SK-N-SH (cell line): Measurements from ENCODE around the gene EPB41L2. TPM values are rescaled to one million over a fixed set of nuclear protein-coding genes. Genes with fewer than 3 reads are reported as not detected.

Experiments used
- CTCF ChIA-PET: fragments of 300-600, 350-600 bp; formaldehyde crosslinking; extraction: SDS; loops from one replicate; lab custom pipeline; 2021; lab: Yijun Ruan, JAX
- POLR2A ChIA-PET: fragments of 350-600 bp; sonication (Branson Sonifier 250); formaldehyde crosslinking; extraction: SDS; loops from one replicate; lab custom pipeline; 2020; ENCODE audit warnings: antibody characterized with exemption, inconsistent platforms; lab: Yijun Ruan, JAX
- DNase-seq: peaks from one replicate; pipeline ENCODE4 v3.0.0; 2012
- H2AFZ ChIP-seq: fragments of 200-600 bp; sonication (generic); 2 replicates; pipeline ENCODE4 v1.8.1; 2016; ENCODE audit warnings: antibody characterized with exemption, mild to moderate bottlenecking, low read depth
- H3F3A ChIP-seq: fragments of 200-600 bp; sonication (generic); replicated peaks from 2 replicates; pipeline ENCODE3; 2016; ENCODE audit warnings: antibody characterized with exemption, mild to moderate bottlenecking; ENCODE audit not compliant: insufficient read depth
- H3K27ac ChIP-seq, 2 experiments: fragments of 200-500 bp in 1 of 2; fragments of 200-600 bp in 1 of 2; sonication (Bioruptor generic) in 1 of 2; sonication (generic), shearing (Covaris generic) in 1 of 2; 2 replicates each; pipeline versions ENCODE4 v1.5.1 to v1.6.1; 2014 to 2016; ENCODE audit warnings: low read depth in 2 of 2, inconsistent platforms in 1 of 2, low read length in 1 of 2, mild to moderate bottlenecking in 1 of 2, mixed read lengths in 1 of 2
- H3K27me3 ChIP-seq: fragments of 200-600 bp; sonication (generic), shearing (Covaris generic); 2 replicates; pipeline ENCODE4 v1.6.1; 2016; ENCODE audit warnings: mixed run types; ENCODE audit not compliant: insufficient read depth
- H3K36me3 ChIP-seq, 2 experiments: fragments of 200-500 bp in 1 of 2; fragments of 200-600 bp in 1 of 2; sonication (Bioruptor generic) in 1 of 2; sonication (generic) in 1 of 2; replicated peaks in 1 of 2; 2 replicates each; pipeline versions ENCODE3 to v1.5.1; 2014 to 2016; ENCODE audit warnings: low read length in 1 of 2, mild to moderate bottlenecking in 1 of 2; ENCODE audit not compliant: insufficient read depth in 2 of 2, control insufficient read depth in 1 of 2
- H3K4me1 ChIP-seq, 2 experiments: fragments of 200-500 bp in 1 of 2; fragments of 200-600 bp in 1 of 2; sonication (Bioruptor generic) in 1 of 2; sonication (generic), shearing (Covaris generic) in 1 of 2; 2 replicates each; pipeline versions ENCODE4 v1.5.1 to v1.6.1; 2014 to 2016; ENCODE audit warnings: low read depth in 1 of 2, low read length in 1 of 2, mixed run types in 1 of 2; ENCODE audit not compliant: insufficient read depth in 2 of 2, control insufficient read depth in 1 of 2
- H3K4me2 ChIP-seq: fragments of 200-600 bp; sonication (generic), shearing (Covaris generic); 2 replicates; pipeline ENCODE4 v1.6.1; 2017; ENCODE audit warnings: mixed run types
- H3K4me3 ChIP-seq, 2 experiments: fragments of 200-500 bp in 1 of 2; fragments of 200-600 bp in 1 of 2; sonication (Bioruptor generic) in 1 of 2; sonication (generic), shearing (Covaris generic) in 1 of 2; 2 replicates each; pipeline versions ENCODE4 v1.5.1 to v1.8.1; 2014 to 2016; ENCODE audit warnings: low read depth in 2 of 2, inconsistent platforms in 1 of 2, low read length in 1 of 2, mild to moderate bottlenecking in 1 of 2, mixed read lengths in 1 of 2, moderate library complexity in 1 of 2
- H3K79me2 ChIP-seq: fragments of 200-600 bp; sonication (generic); 2 replicates; pipeline ENCODE4 v1.8.1; 2017; ENCODE audit warnings: mild to moderate bottlenecking; ENCODE audit not compliant: insufficient read depth
- H3K9ac ChIP-seq: fragments of 200-600 bp; sonication (generic); 2 replicates; pipeline ENCODE4 v1.6.1; 2017; ENCODE audit warnings: mixed run types
- H3K9me2 ChIP-seq: fragments of 200-600 bp; sonication (generic); 2 replicates; pipeline ENCODE4 v1.6.1; 2017; ENCODE audit warnings: mixed run types
- H3K9me3 ChIP-seq: fragments of 200-600 bp; sonication (generic); 2 replicates; pipeline ENCODE4 v1.6.1; 2017; ENCODE audit warnings: mixed run types, mild to moderate bottlenecking, moderate library complexity
- H4K20me1 ChIP-seq: fragments of 200-600 bp; sonication (generic); 2 replicates; pipeline ENCODE4 v1.6.1; 2017; ENCODE audit warnings: mild to moderate bottlenecking, mixed run types; ENCODE audit not compliant: insufficient read depth
- CHD2 ChIP-seq: fragments of 150-350 bp; IDR thresholded peaks from 2 replicates; pipeline ENCODE4 v1.6.1; 2018; ENCODE audit warnings: low read length; ENCODE audit not compliant: partially characterized antibody
- CTCF ChIP-seq: fragments of 200-600 bp; sonication (generic); IDR thresholded peaks from 2 replicates; pipeline ENCODE4 v1.6.1; 2017; ENCODE audit warnings: antibody characterized with exemption, mild to moderate bottlenecking, moderate library complexity
- ELF1 ChIP-seq: IDR thresholded peaks from 2 replicates; pipeline ENCODE4 v1.4.0; 2012
- EP300 ChIP-seq, 2 experiments: IDR thresholded peaks; 2 replicates each; pipeline versions ENCODE4 v1.4.0 to v1.6.1; 2012; ENCODE audit warnings: borderline replicate concordance in 1 of 2, low read depth in 1 of 2, low read length in 1 of 2
- EZH2phosphoT487 ChIP-seq: fragments of 200-600 bp; sonication (generic); IDR thresholded peaks from 2 replicates; pipeline ENCODE4 v1.6.1; 2017; ENCODE audit warnings: low read depth, mixed run types, mild to moderate bottlenecking, antibody characterized with exemption, moderate library complexity, borderline replicate concordance
- GABPA ChIP-seq: IDR thresholded peaks from 2 replicates; pipeline ENCODE4 v1.4.0; 2012; ENCODE audit warnings: low read depth, mild to moderate bottlenecking
- NRF1 ChIP-seq: IDR thresholded peaks from 2 replicates; pipeline ENCODE4 v1.6.1; 2012; ENCODE audit warnings: low read depth, mild to moderate bottlenecking, low read length
- PBX3 ChIP-seq: IDR thresholded peaks from 2 replicates; pipeline ENCODE4; 2012
- RCOR1 ChIP-seq: fragments of 150-350 bp; IDR thresholded peaks from 2 replicates; pipeline ENCODE4 v1.6.1; 2017; ENCODE audit warnings: antibody characterized with exemption, low read length
- RFX5 ChIP-seq: IDR thresholded peaks from 2 replicates; pipeline ENCODE4 v1.6.1; 2012; ENCODE audit warnings: mild to moderate bottlenecking, improper control_type of control experiment, low read length
- RXRA ChIP-seq: IDR thresholded peaks from 2 replicates; pipeline ENCODE4 v1.4.0; 2012; ENCODE audit warnings: low read depth, mild to moderate bottlenecking, borderline replicate concordance
- TAF1 ChIP-seq: IDR thresholded peaks from 2 replicates; pipeline ENCODE4 v1.6.1; 2012; ENCODE audit warnings: low read depth, mild to moderate bottlenecking, low read length, moderate library complexity, borderline replicate concordance
- ZBTB33 ChIP-seq: IDR thresholded peaks from 2 replicates; pipeline ENCODE4 v1.4.0; 2012; ENCODE audit warnings: low read depth, borderline replicate concordance
- WGBS: methylation state at CpG from one replicate; pipeline ENCODE4 v1.1.6; 2017; ENCODE audit warnings: low lambda C conversion rate; 5-methylcytosine and 5-hydroxymethylcytosine counted together
- polyA plus RNA-seq, 3 experiments: library from polyadenylated mRNA; depleted of rRNA; stranded (reverse); fragments of >200 nt; gene quantifications; 2 replicates each; pipeline ENCODE4 v1.2.3, GENCODE V29; 2012
- TF ChIP-seq, protein P1 (sequence below): IDR thresholded peaks from 2 replicates; pipeline ENCODE4 v1.4.0; 2012; ENCODE audit warnings: low read depth, borderline replicate concordance
- TF ChIP-seq, protein P2 (sequence below): fragments of 150-350 bp; IDR thresholded peaks from 2 replicates; pipeline ENCODE4 v1.6.1; 2017; ENCODE audit warnings: antibody characterized with exemption, low read length, low read depth, borderline replicate concordance

EPB41L2 gene
- polyA plus RNA-seq, 1 of the 3 experiments (the other 2 are of a cell fraction), result 1.4 TPM

DNA sequence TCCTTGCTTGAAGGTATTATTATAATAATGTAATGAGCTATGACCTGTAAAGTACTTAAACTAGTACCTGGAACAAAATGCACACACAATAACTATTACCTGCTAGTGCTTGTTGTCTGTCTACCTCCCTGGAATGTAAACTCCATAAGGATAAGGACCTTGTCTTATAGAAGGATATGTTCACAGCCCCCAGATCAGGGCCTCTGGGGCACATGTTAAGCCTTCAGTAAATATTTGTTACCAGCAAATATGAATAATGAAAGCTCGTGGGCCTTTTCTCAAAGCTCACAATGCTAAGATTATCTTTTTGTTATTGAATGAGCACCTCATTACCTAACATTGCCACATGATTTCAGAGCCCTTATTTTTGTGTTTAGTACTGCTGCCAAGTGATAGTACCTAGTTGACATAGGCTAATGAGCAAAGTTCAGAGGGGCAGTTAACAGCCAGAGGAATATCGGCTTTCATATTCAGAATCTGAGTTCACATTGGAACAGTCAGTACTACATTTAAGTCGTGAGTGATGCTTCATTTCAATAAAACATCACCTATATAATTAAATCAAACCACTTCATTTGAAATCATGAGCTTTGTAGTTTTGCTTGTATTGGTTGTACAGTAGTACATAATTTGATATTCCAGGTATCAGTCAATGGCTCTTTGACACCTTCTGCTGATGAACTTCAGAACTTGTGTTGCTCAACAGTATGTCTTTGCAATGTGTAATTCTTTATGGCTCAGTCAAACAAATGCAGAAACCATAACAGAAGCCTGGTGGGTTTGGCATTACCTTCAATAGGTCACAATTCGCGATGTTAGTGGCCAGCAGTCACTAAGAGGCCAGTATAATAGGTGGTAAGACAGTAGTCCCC is 247.6 kb downstream of the EPB41L2 start:
- no peaks in the 10 kb centered on the region for H3K27me3 ChIP-seq
- ChIA-PET POLR2A (no interaction called here), CTCF (interaction anchor here (1.3 kb wide), 1 partner anchor 70 kb away, joined by 3 read pairs; no protein-coding TSS in a partner anchor)
- no peaks in the 10 kb centered on the region for H3K9me3 ChIP-seq
- H3K27ac ChIP-seq, result no peak overlapping the region
- H3K4me3 ChIP-seq, result no peak overlapping the region
- no peak for DNase-seq
- no peaks in the 10 kb centered on the region for H3K79me2 ChIP-seq
- H4K20me1 ChIP-seq, result no peaks in the 10 kb centered on the region
- TF ChIP-seq, protein P1, sequence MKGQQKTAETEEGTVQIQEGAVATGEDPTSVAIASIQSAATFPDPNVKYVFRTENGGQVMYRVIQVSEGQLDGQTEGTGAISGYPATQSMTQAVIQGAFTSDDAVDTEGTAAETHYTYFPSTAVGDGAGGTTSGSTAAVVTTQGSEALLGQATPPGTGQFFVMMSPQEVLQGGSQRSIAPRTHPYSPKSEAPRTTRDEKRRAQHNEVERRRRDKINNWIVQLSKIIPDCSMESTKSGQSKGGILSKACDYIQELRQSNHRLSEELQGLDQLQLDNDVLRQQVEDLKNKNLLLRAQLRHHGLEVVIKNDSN, result no peak
- no peak for TF ChIP-seq RXRA
- TF ChIP-seq, all 33 proteins: peak for 0
- Histone ChIP-seq H3K4me1 (no peaks in the 10 kb centered on the region; a peak in 1 of 4 replicates), H2AFZ (no peak overlapping the region), H3K9me2 (no peaks in the 10 kb centered on the region), H3K9ac (no peak overlapping the region), H3F3A (no peaks in the 10 kb centered on the region), H3K4me2 (no peak overlapping the region), H3K36me3 (no peaks in the 10 kb centered on the region)
- WGBS, result 50% methylated on average over 5 of the region's 5 CpGs

DNA sequence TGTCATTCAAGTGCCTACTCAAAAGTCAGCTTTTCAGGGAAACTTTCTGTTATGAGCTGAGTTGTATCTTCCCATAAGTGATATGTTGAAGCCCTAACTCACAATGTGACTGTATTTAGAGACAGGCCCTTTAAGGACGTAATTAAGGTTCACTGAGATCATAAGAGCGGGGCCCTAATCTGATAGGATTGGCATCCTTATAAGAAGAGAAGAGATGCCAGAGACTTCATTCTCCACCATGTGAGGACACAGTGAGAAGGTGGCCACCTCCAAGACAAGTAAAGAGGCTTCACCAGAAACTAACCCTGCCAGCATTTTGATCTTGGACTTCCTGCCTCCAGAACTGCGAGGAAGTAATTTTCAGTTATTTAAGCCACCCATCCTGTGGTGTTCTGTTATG is 248.5 kb downstream of the EPB41L2 start:
- H2AFZ ChIP-seq, result no peak overlapping the region
- H3K9me3 ChIP-seq, result no peaks in the 10 kb centered on the region
- H3K9me2 ChIP-seq, result no peaks in the 10 kb centered on the region
- 77% methylated on average over 3 of the region's 3 CpGs for WGBS
- no peaks in the 10 kb centered on the region for H4K20me1 ChIP-seq
- TF ChIP-seq EP300 (IDR thresholded peaks at IDR 0.05; ENCODE audit: borderline replicate concordance in 1 of 2, low read depth in 1 of 2, low read length in 1 of 2) (no peak), CTCF (no peak), ELF1 (no peak), RFX5 (no peak), ZBTB33 (no peak), CHD2 (no peak), RXRA (no peak), TAF1 (no peak), GABPA (no peak), RCOR1 (no peak), NRF1 (no peak), EZH2phosphoT487 (no peak), PBX3 (no peak)
- TF ChIP-seq, protein P2, sequence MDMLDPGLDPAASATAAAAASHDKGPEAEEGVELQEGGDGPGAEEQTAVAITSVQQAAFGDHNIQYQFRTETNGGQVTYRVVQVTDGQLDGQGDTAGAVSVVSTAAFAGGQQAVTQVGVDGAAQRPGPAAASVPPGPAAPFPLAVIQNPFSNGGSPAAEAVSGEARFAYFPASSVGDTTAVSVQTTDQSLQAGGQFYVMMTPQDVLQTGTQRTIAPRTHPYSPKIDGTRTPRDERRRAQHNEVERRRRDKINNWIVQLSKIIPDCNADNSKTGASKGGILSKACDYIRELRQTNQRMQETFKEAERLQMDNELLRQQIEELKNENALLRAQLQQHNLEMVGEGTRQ, result no peak
- TF ChIP-seq, protein P1, result no peak
- TF ChIP-seq, all 33 proteins: peak for 0
- CTCF ChIA-PET, result interaction anchor here (1.3 kb wide), 1 partner anchor 71 kb away, joined by 3 read pairs; no protein-coding TSS in a partner anchor
- H3K4me2 ChIP-seq, result no peak overlapping the region
- H3K79me2 ChIP-seq, result no peaks in the 10 kb centered on the region
- POLR2A ChIA-PET, result no interaction called here
- no peaks in the 10 kb centered on the region for H3K36me3 ChIP-seq
- no peak overlapping the region for H3K9ac ChIP-seq
- no peaks in the 10 kb centered on the region for H3K27me3 ChIP-seq
- peaks cover 9% of the 10 kb centered on the region for H3F3A ChIP-seq
- no peak overlapping the region for H3K4me3 ChIP-seq
- no peaks in the 10 kb centered on the region; a peak in 3 of 4 replicates for H3K4me1 ChIP-seq
- DNase-seq, result no peak
- no peak overlapping the region for H3K27ac ChIP-seq
